Fibroblast of skin of right biceps (primary cell): ENCODE measurements around the gene TMEM132C.
"Not testable (repeated sequence)": the region's sequence is repeated elsewhere in the genome, so short reads cannot be mapped to it uniquely, and the experiment has no call there.

Experiments used
- DNase-seq: peaks from one replicate; pipeline ENCODE4 v3.0.0-alpha.2; 2013

TMEM132C gene

DNA sequence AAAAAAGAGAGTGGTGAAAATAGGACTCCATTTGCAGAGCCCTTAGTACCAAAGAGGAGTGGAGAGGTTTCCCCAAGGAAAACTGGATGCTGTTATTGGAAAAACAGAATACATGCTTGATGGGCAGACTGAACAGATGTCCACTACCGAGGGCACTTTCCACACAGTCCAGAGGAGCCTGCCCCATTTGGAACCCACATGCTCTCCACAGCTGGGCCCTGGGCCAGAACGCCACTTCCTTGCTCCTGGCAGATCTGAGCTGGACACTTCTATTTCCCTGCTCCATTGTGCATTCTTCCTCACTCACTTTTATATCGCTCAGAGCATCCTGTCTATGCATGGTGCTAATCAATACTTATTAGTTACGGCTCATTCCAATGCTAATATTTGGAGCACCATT lies 306.9 kb downstream of the TMEM132C start:
- no peak for DNase-seq

GRCh38 chr12:128578045-128578444 lies 311.1 kb downstream of the TMEM132C start:
- no peak for DNase-seq

GRCh38 chr12:128581321-128581761 lies 314.4 kb downstream of the TMEM132C start:
- DNase-seq: no peak

- DNase-seq: no peak
Measured at GRCh38 chr12:128583453-128583852, 316.5 kb downstream of the TMEM132C start.

GRCh38 chr12:128586451-128587029 lies 319.6 kb downstream of the TMEM132C start:
- no peak for DNase-seq

DNA sequence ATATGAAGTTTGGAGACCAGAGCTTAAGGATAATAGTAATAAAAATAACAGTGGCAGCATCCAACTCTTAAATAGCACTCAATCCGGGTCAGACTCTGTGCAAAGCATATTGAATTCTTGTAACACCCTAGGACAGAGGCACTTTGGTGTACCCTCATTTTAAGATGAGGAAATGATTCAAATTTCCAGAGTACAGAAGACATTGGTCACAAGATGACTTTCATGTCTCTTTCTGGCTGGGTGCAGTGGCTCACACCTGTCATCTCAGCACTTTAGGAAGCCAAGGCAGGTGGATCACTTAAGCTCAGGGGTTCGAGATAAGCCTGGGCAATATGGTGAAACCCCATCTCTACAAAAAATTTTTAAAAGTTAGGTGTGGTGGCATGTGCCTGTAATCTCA lies 320.9 kb downstream of the TMEM132C start:
- DNase-seq: no peak

- DNase-seq: no peak
Measured at GRCh38 chr12:128592220-128592744, 325.3 kb downstream of the TMEM132C start.

GRCh38 chr12:128594521-128594920 lies 327.6 kb downstream of the TMEM132C start:
- no peak for DNase-seq

DNA sequence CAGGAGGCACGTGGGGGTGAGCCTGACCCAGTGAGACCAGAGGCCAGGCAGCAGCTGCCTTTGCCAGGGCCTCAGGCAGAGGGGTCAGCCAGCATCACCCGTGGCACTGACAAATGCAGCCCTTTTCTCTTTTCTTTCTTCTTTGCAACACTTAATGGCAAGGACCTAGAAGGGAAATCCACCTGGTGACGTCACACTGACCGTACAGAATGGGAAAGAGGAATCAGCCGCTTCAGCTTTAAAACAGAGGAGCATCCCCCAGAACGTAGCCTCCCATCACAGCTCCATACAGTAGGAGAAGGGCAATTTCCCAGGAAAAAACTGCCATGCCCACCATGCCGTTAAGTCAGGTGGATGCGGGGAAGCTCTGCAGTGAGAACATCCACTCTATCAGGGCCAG lies 328.6 kb downstream of the TMEM132C start:
- no peak for DNase-seq

GRCh38 chr12:128600886-128601285 lies 333.9 kb downstream of the TMEM132C start:
- DNase-seq: no peak

DNA sequence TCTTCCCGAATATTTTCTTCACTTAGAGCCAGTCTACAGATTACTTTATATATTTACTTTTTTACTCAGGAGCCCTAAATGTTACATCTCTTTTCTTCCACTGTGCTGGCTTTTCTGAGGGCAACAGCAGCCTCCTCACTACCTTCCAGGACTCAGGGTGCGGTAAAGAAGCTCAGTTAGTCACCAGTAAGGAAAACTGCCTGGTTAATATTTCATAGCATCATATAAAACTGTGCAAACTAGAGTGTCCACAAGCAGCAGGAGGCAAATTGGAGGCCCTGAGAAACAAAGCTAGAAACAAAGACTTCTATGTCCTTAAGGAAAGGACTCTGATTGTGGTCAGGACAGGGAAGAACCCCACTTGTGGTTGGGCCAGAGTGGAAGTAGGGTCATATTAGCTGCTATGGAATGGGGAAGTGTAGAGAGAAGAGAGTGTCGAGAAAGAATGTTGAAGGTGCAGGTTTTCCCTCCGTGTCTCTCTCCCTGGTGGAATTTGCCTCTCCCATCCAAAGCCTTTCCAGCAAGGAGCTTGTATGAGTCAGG lies 336.7 kb downstream of the TMEM132C start:
- no peak for DNase-seq

DNA sequence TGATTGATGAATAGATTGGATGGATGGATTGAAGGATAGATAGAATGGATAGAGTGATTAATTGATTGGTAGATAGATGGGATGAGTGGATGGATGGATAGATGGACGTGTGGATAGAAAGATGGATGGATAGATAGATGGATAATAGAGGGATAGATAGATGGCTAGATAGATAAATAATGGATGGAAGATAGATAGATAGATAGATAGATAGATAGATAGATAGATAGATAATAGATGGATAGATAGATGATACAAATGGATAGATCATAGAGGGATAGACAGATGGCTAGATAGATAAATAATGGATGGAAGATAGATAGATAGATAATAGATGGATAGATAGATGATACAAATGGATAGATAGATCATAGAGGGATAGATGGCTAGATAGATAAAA lies 337.2 kb downstream of the TMEM132C start:
- not testable (repeated sequence) for DNase-seq

DNA sequence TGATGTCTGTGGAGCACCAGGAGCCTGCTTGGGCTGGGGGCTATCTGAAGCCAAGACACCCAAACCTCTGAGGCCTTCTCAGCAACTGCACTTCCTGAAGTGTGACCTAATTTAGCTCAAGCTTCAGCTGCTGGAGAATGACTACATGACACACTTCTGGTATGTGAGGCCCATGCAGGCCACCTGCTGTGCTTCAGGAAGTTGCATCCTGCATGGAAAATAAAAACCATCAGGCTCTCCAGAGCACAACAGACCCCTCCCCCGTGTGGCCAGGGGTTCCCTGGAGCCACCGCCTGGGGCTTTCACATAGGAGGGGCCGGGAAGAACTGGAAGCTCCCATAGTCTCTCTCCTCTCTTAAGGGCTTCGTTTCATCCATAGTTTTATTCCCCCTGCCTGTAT lies 339.1 kb downstream of the TMEM132C start:
- DNase-seq: no peak

DNA sequence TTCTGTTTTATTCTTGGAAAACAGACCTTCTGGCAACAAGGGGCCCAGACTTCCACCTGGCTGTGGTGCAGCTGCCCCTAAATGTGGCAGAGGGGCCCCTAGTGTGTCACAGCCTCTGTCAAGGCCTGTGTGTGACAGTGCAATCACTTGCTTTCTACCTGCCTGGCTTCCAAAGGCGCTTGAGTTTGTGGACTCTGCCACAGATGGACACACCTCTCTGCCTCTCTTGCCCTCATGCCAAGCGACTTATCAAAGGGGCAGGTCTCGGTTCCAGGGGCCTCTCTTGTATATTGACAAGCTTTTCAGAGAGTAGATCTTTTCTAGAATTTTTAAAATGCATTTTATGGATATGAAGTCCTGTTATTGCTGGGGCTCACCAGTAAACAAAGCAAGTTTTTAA lies 339.6 kb downstream of the TMEM132C start:
- DNase-seq: no peak

DNA sequence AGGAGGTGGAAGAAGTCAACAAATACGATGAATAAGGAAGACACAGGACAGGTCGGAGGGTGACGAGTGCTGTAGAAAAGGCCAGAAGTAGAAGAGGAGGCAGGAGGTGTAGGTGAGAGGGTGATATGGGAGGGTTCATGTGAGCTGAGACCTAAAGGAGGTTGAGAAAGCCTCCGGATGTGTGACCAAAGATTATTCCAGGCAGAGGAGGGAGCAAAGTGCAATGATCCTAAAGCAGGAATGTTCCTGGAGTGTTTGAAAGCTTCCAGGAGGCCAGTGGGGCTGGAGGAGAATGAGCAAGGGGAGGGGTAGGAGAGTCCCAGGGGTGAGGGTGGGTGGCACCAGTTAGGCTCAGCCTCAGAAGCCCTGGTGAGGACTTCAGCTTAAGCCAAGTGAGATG lies 340.0 kb downstream of the TMEM132C start:
- DNase-seq: no peak

- no peak for DNase-seq
Measured at GRCh38 chr12:128607641-128608040, 340.7 kb downstream of the TMEM132C start.

- DNase-seq: no peak
Measured at GRCh38 chr12:128609861-128610260, 342.9 kb downstream of the TMEM132C start.

- no peak for DNase-seq
Measured at GRCh38 chr12:128611736-128612135, 344.8 kb downstream of the TMEM132C start.

DNA sequence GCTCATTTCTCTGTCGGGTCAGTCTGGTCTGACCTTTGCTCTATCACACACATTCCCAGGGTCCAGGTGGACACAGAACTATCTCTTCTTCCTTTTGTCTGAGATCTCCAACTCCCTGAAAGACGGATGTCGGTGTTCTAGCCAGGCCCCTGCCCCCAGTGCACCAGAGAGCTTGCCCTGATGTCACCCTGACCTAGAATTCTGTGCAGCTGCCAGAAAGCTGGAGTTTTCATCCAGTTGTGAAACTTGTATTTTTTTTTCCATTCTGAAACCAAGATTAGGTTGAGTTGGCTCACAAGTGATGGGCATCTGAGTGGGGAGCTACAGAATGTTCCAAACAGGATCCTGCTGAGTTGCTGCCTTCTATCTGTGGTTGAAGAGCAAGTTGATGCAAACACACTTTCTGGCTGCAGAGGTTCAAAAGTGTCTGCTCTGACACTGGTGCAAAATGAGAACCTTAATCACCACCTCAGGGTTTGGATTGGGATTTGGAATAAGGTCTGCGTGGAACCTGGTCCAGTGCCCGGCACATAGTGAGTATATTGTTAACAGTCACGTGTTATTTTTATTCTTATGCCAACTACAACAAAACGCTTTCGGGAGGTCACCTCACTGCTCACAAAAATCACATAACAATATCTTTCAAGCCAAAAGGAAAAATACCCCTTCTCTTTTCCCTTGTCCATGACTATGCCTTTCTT lies 345.3 kb downstream of the TMEM132C start:
- no peak for DNase-seq

- DNase-seq: no peak
Measured at GRCh38 chr12:128613837-128614590, 347.0 kb downstream of the TMEM132C start.

DNA sequence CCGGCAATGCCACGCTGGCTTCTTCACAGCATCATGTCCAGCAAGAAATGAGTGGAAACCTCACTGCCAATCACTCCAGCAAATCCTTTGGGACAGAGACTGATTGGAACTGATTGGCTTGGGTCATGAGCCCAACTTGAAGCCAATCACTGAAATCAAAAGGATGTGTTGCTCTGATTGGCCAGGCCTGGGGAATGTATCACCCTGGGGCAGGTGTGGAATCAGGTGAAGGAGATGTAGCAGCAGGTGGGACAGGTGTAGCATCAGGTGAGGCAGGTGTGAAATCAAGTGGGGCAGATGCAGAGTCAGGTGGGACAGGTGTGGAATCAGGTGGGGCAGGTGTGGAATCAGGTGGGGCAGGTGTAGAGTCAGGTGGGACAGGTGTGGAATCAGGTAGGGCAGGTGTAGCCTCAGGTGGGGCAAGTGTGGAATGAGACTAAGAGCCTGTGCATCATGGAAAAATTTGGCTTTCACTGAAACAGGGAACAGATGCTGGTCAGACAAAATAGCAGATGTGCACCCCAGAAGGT lies 350.4 kb downstream of the TMEM132C start:
- no peak for DNase-seq

- DNase-seq: no peak
Measured at GRCh38 chr12:128619263-128619662, 352.3 kb downstream of the TMEM132C start.

DNA sequence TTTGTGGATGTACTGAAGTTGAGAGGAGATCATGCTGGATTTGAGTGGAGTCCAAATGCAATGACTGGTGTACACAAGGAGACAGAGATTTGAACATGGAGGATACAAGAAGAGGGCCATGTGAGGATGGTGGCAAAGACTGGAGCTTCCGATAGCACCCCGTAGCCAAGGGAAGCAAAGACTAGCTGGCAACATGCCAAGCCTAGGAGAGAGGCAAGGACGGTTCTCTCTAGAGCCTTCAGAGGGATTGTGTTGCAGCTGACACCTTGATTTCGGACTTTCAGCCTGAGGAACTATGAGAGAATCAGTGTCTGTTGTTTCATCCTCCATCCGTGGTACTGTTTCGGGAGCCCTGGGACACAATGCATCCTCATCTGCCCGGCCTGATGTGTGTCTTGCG lies 354.3 kb downstream of the TMEM132C start:
- DNase-seq: no peak
